Caki2 (cell line): ENCODE measurements around the gene TRPC6. TPM values are rescaled to one million over a fixed set of nuclear protein-coding genes. Genes with fewer than 3 reads are reported as not detected.

Experiments used
- DNase-seq: peaks from one replicate; pipeline ENCODE4 v3.0.0-alpha.2; 2015; ENCODE audit warnings: low read depth
- in situ Hi-C: cut with HindIII; loops from 2 replicates; pipeline ENCODE4 v1.10.0; 2016; ENCODE audit warnings: low sequenced_read_pairs, low pct_unique_long_range_greater_than_20kb, mixed read lengths
- total RNA-seq: library from RNA; depleted of rRNA; stranded (reverse); fragments of >200 nt; shearing (Covaris generic); gene quantifications from 2 replicates; pipeline ENCODE4 v1.2.3, GENCODE V29; 2014; ENCODE audit warnings: low replicate concordance

The TRPC6 gene
- total RNA-seq, 1 experiment from 2014 or later = not detected

GRCh38 chr11:101552888-101553287 lies 30.9 kb downstream of the TRPC6 start:
- in situ Hi-C loops = no loop called here

GRCh38 chr11:101528541-101528940 lies 55.3 kb downstream of the TRPC6 start:
- no peak for DNase-seq
- in situ Hi-C loops = no loop called here

More at GRCh38 chr11:101552888-101553287, 30.9 kb downstream of the TRPC6 start:
- DNase-seq = no peak

- in situ Hi-C loops = no loop called here
- no peak for DNase-seq
These were observed 60.1 kb downstream of the TRPC6 start for GRCh38 chr11:101523634-101524260.

- DNase-seq = no peak
- in situ Hi-C loops = no loop called here
These were observed 60.6 kb downstream of the TRPC6 start for GRCh38 chr11:101523193-101523592.

GRCh38 chr11:101521821-101522220 lies 62.0 kb downstream of the TRPC6 start:
- in situ Hi-C loops = no loop called here
- no peak for DNase-seq

- no peak for DNase-seq
- in situ Hi-C loops = no loop called here
These were observed 67.3 kb downstream of the TRPC6 start for GRCh38 chr11:101516546-101516945.

- no peak for DNase-seq
- in situ Hi-C loops = no loop called here
These were observed 72.7 kb downstream of the TRPC6 start for GRCh38 chr11:101511065-101511464.

GRCh38 chr11:101510591-101510990 lies 73.2 kb downstream of the TRPC6 start:
- in situ Hi-C loops = no loop called here
- no peak for DNase-seq

- in situ Hi-C loops = no loop called here
- DNase-seq = no peak
These were observed 73.9 kb downstream of the TRPC6 start for GRCh38 chr11:101509922-101510321.

- in situ Hi-C loops = no loop called here
These were observed 75.4 kb downstream of the TRPC6 start for GRCh38 chr11:101508370-101508769.

GRCh38 chr11:101498891-101499290 lies 84.9 kb downstream of the TRPC6 start:
- in situ Hi-C loops = no loop called here
- no peak for DNase-seq

More at GRCh38 chr11:101508370-101508769, 75.4 kb downstream of the TRPC6 start:
- DNase-seq = no peak

GRCh38 chr11:101497291-101497690 lies 86.5 kb downstream of the TRPC6 start:
- in situ Hi-C loops = no loop called here

GRCh38 chr11:101487775-101488174 lies 96.0 kb downstream of the TRPC6 start:
- in situ Hi-C loops = no loop called here
- DNase-seq = no peak

More at GRCh38 chr11:101497291-101497690, 86.5 kb downstream of the TRPC6 start:
- no peak for DNase-seq

- DNase-seq = no peak
- in situ Hi-C loops = no loop called here
These were observed 101.2 kb downstream of the TRPC6 start for GRCh38 chr11:101482556-101483124.

- in situ Hi-C loops = no loop called here
- no peak for DNase-seq
These were observed 105.0 kb downstream of the TRPC6 start for GRCh38 chr11:101478587-101479369.

GRCh38 chr11:101477926-101478325 lies 105.9 kb downstream of the TRPC6 start:
- DNase-seq = no peak
- in situ Hi-C loops = no loop called here

- in situ Hi-C loops = no loop called here
- no peak for DNase-seq
These were observed 107.6 kb downstream of the TRPC6 start for GRCh38 chr11:101476191-101476590.

GRCh38 chr11:101475699-101476098 lies 108.1 kb downstream of the TRPC6 start:
- DNase-seq = no peak
- in situ Hi-C loops = no loop called here

- in situ Hi-C loops = no loop called here
- DNase-seq = no peak
These were observed 109.1 kb downstream of the TRPC6 start for GRCh38 chr11:101474666-101475065.
